NT2/D1 (cell line): ENCODE results near the gene RTL5.

Experiments
- YY1 ChIP-seq: IDR thresholded peaks from 2 replicates; pipeline ENCODE4 v1.6.1; 2011; ENCODE audit not compliant: insufficient read length, insufficient read depth
- ZNF274 ChIP-seq: IDR thresholded peaks from 2 replicates; pipeline ENCODE4 v1.6.1; 2011; ENCODE audit warnings: mild to moderate bottlenecking, low read depth, low read length

- TF ChIP-seq ZNF274 = no peak
- no peak for TF ChIP-seq YY1
Observed at GRCh38 chrX:72110876-72111708, 20.6 kb downstream of the RTL5 start.
